Endothelial cell of umbilical vein (primary cell): ENCODE data around the gene RALA. TPM values are rescaled to one million over a fixed set of nuclear protein-coding genes. Genes with fewer than 3 reads are reported as not detected.
A peak's percentile ranks its signal among the peaks of the same experiment; 100 is the strongest.

Source experiments
- BruUV-seq: library from RNA; stranded (reverse); fragments of 400-500 nt; replicated peaks from 2 replicates; lab custom pipeline; 2021; lab: Mats Ljungman, UMichigan
- CTCF ChIA-PET: fragments of 300-600, 350-600 bp; sonication (Branson Sonifier 250); formaldehyde crosslinking; loops from one replicate; lab custom pipeline; 2021; ENCODE audit warnings: antibody characterized with exemption, inconsistent platforms; lab: Charles Lee
- POLR2A ChIA-PET: fragments of 300-600, 350-600 bp; sonication (Branson Sonifier 250); formaldehyde crosslinking; loops from one replicate; lab custom pipeline; 2021; ENCODE audit warnings: antibody characterized with exemption, inconsistent platforms; lab: Charles Lee
- DNase-seq: peaks from one replicate; pipeline ENCODE4 v3.0.0-alpha.2; 2011; ENCODE audit warnings: low read depth, low spot score
- FAIRE-seq: peaks from 2 replicates; lab custom pipeline; 2011; peaks lifted over from hg19 to GRCh38; lab: Jason Lieb, UNC
- H2AFZ ChIP-seq: 2 replicates; pipeline ENCODE4 v1.6.0; 2012; ENCODE audit warnings: low read depth, low read length, control low read depth, inconsistent platforms
- H3K27ac ChIP-seq: 2 replicates; pipeline ENCODE4 v1.5.1; 2011; ENCODE audit warnings: low read depth, mild to moderate bottlenecking, control low read depth, low read length, moderate library complexity; ENCODE audit not compliant: insufficient read depth
- H3K27me3 ChIP-seq, 2 experiments: 2 replicates each; pipeline versions ENCODE4 v1.6.0 to v1.6.1; 2011; ENCODE audit warnings: low read length in 2 of 2, mixed read lengths in 1 of 2; ENCODE audit not compliant: control insufficient read depth in 2 of 2, insufficient read depth in 2 of 2
- H3K36me3 ChIP-seq, 2 experiments: 2 replicates in 1 of 2; 3 replicates in 1 of 2; pipeline ENCODE4 v1.5.1; 2011; ENCODE audit warnings: low read length in 2 of 2, mild to moderate bottlenecking in 1 of 2, moderate library complexity in 1 of 2; ENCODE audit not compliant: control insufficient read depth in 2 of 2, insufficient read depth in 2 of 2; ENCODE audit errors: extremely low read depth in 1 of 2
- H3K4me1 ChIP-seq: 3 replicates; pipeline ENCODE4 v1.5.1; 2011; ENCODE audit warnings: mild to moderate bottlenecking, low read length; ENCODE audit not compliant: control insufficient read depth, insufficient read depth; ENCODE audit errors: extremely low read depth
- H3K4me2 ChIP-seq: 2 replicates; pipeline ENCODE4 v1.6.1; 2011; ENCODE audit warnings: low read length, control low read depth, mixed read lengths; ENCODE audit not compliant: insufficient read depth
- H3K4me3 ChIP-seq, 3 experiments: fragments of 200-600 bp in 1 of 3; sonication (generic), shearing (Covaris generic) in 1 of 3; replicated peaks in 1 of 3; 2 replicates each; pipeline ENCODE4 v1.5.1; 2011 to 2016; ENCODE audit warnings: control low read depth in 3 of 3, low read length in 3 of 3, mild to moderate bottlenecking in 2 of 3, inconsistent platforms in 1 of 3, low read depth in 1 of 3, moderate library complexity in 1 of 3; ENCODE audit not compliant: insufficient read depth in 1 of 3
- H3K79me2 ChIP-seq: 2 replicates; pipeline ENCODE4 v1.6.0; 2012; ENCODE audit warnings: low read length, inconsistent platforms; ENCODE audit not compliant: control insufficient read depth, insufficient read depth
- H3K9ac ChIP-seq: replicated peaks from 2 replicates; pipeline ENCODE3; 2011; ENCODE audit warnings: low read length, control low read depth; ENCODE audit not compliant: insufficient read depth; ENCODE audit errors: extremely low read depth
- H3K9me1 ChIP-seq: replicated peaks from 3 replicates; pipeline ENCODE4 v1.6.0; 2011; ENCODE audit warnings: mild to moderate bottlenecking, low read length; ENCODE audit not compliant: control insufficient read depth, insufficient read depth; ENCODE audit errors: extremely low read depth
- H3K9me3 ChIP-seq: replicated peaks from 2 replicates; pipeline ENCODE4 v1.5.1; 2012; ENCODE audit warnings: low read length, inconsistent platforms; ENCODE audit not compliant: control insufficient read depth, insufficient read depth
- H4K20me1 ChIP-seq: replicated peaks from 2 replicates; pipeline ENCODE3; 2011; ENCODE audit warnings: mild to moderate bottlenecking, low read length; ENCODE audit not compliant: control insufficient read depth, insufficient read depth; ENCODE audit errors: extremely low read depth
- CTCF ChIP-seq, 2 donors: IDR thresholded peaks; 1 replicate in 1 of 2; 2 replicates in 1 of 2; pipeline ENCODE4 v1.5.1; 2011; ENCODE audit warnings: low read length in 2 of 2, mild to moderate bottlenecking in 2 of 2, moderate library complexity in 2 of 2, control low read depth in 1 of 2, inconsistent platforms in 1 of 2, low read depth in 1 of 2; ENCODE audit not compliant: insufficient read depth in 1 of 2; ENCODE audit errors: extremely low read depth in 1 of 2
- EZH2 ChIP-seq: IDR thresholded peaks from 2 replicates; pipeline ENCODE4 v1.6.1; 2012; ENCODE audit warnings: borderline replicate concordance, low read depth, mild to moderate bottlenecking, moderate library complexity, low read length, inconsistent platforms; ENCODE audit not compliant: severe bottlenecking
- FOS ChIP-seq: IDR thresholded peaks from 2 replicates; pipeline ENCODE4 v1.6.1; 2011; ENCODE audit warnings: mild to moderate bottlenecking, low read length, moderate library complexity, borderline replicate concordance; ENCODE audit not compliant: insufficient read depth
- GATA2 ChIP-seq: IDR thresholded peaks from 2 replicates; pipeline ENCODE4 v1.7.0; 2011; ENCODE audit warnings: low read depth, mild to moderate bottlenecking, moderate library complexity, mixed read lengths, low read length; ENCODE audit not compliant: insufficient read length, insufficient read depth
- JUN ChIP-seq: IDR thresholded peaks from 2 replicates; pipeline ENCODE4 v1.6.1; 2011; ENCODE audit warnings: borderline replicate concordance, low read depth; ENCODE audit not compliant: insufficient read length, insufficient read depth
- MAX ChIP-seq: IDR thresholded peaks from 2 replicates; pipeline ENCODE4 v1.6.1; 2011; ENCODE audit not compliant: insufficient read depth, insufficient read length
- MYC ChIP-seq: IDR thresholded peaks from one replicate; pipeline ENCODE4 v1.6.1; 2011; ENCODE audit warnings: mild to moderate bottlenecking, low read depth, low read length
- POLR2A ChIP-seq: IDR thresholded peaks from 2 replicates; pipeline ENCODE4 v1.6.1; 2012; ENCODE audit warnings: low read depth, mild to moderate bottlenecking, control low read depth, low read length
- POLR2AphosphoS5 ChIP-seq: IDR thresholded peaks from 2 replicates; pipeline ENCODE4 v1.6.1; 2012; ENCODE audit warnings: low read depth, mild to moderate bottlenecking, control low read depth, low read length, moderate library complexity; ENCODE audit not compliant: insufficient read depth
- dilution Hi-C: fragments of 300-500 bp; cut with MboI; formaldehyde crosslinking; loops from one replicate; pipeline ENCODE4 v1.15.0; 2019; ENCODE audit warnings: low sequenced_read_pairs; ENCODE audit not compliant: extremely low pct_ligation_motif_present
- intact Hi-C: fragments of 100-400 bp; cut with micrococcal nuclease; formaldehyde crosslinking; loops from one replicate; pipeline ENCODE4 v1.10.0; 2022
- polyA plus RNA-seq, 4 experiments: library from polyadenylated mRNA; depleted of rRNA in 3 of 4; stranded (reverse) in 3 of 4; unstranded in 1 of 4; fragments of >200 nt; gene quantifications; 2 replicates each; pipeline versions ENCODE4 v1.2.1 to v1.2.3, GENCODE V29; 2011 to 2012; ENCODE audit warnings: missing spikeins in 1 of 4
- total RNA-seq: library from RNA; stranded (reverse); gene quantifications from 2 replicates; pipeline ENCODE4 v1.2.3, GENCODE V29; 2021

Gene RALA
- total and polyA plus RNA-seq, 2 donors (not counting 3 experiments of a cell fraction or from before 2014, with no cell fraction given): 91.1 to 191 TPM

GRCh38 chr7:39650676-39651075, 27.3 kb downstream of the RALA start:
- peaks cover 0 to 5% of the 10 kb centered on the region in 2 experiments for H3K36me3 ChIP-seq
- no peak overlapping the region for H3K4me3 ChIP-seq
- ChIA-PET POLR2A (no interaction called here), CTCF (interaction anchor here (1.0 to 3.6 kb wide), 6 partner anchors 9 to 70 kb away, joined by 3 to 18 read pairs (median 3); no protein-coding TSS in a partner anchor)
- no peaks in the 10 kb centered on the region for H3K27me3 ChIP-seq
- peaks cover 30% of the 10 kb centered on the region for H4K20me1 ChIP-seq
- dilution Hi-C loops: no loop called here
- H3K9ac ChIP-seq: no peak overlapping the region
- H3K9me3 ChIP-seq: no peaks in the 10 kb centered on the region
- H3K4me2 ChIP-seq: no peak overlapping the region
- no peak overlapping the region for H2AFZ ChIP-seq
- no TSS peak for BruUV-seq
- intact Hi-C loops: loop anchor here (2.0 kb wide), 1 partner anchor 70 kb away; no protein-coding TSS in a partner anchor
- DNase-seq: peak; percentile 26
- no peak overlapping the region for H3K27ac ChIP-seq
- peaks cover 10% of the 10 kb centered on the region for H3K4me1 ChIP-seq
- no peaks in the 10 kb centered on the region for H3K9me1 ChIP-seq
- TF ChIP-seq EZH2 (no peak), POLR2AphosphoS5 (peak; percentile 24)
- H3K79me2 ChIP-seq: peaks cover 96% of the 10 kb centered on the region
- FAIRE-seq: no peak

GRCh38 chr7:39651265-39651664, 27.9 kb downstream of the RALA start:
- no peak overlapping the region for H3K9ac ChIP-seq
- DNase-seq (no peak), FAIRE-seq (no peak)
- H2AFZ ChIP-seq: no peak overlapping the region
- intact Hi-C loops: loop anchor here (2.0 kb wide), 1 partner anchor 70 kb away; no protein-coding TSS in a partner anchor
- H3K9me1 ChIP-seq: no peaks in the 10 kb centered on the region
- H3K4me3 ChIP-seq: no peak overlapping the region
- H4K20me1 ChIP-seq: peaks cover 34% of the 10 kb centered on the region
- no peaks in the 10 kb centered on the region for H3K9me3 ChIP-seq
- ChIA-PET POLR2A (no interaction called here), CTCF (interaction anchor here (1.0 to 3.6 kb wide), 4 partner anchors 9 to 71 kb away, joined by 3 to 18 read pairs (median 4); no protein-coding TSS in a partner anchor)
- dilution Hi-C loops: no loop called here
- peaks cover 0 to 5% of the 10 kb centered on the region in 2 experiments for H3K36me3 ChIP-seq
- no peak overlapping the region for H3K4me2 ChIP-seq
- no peak overlapping the region for H3K27ac ChIP-seq
- H3K79me2 ChIP-seq: peaks cover 96% of the 10 kb centered on the region
- BruUV-seq: no TSS peak
- peaks cover 10% of the 10 kb centered on the region for H3K4me1 ChIP-seq
- H3K27me3 ChIP-seq: no peaks in the 10 kb centered on the region
- TF ChIP-seq CTCF (IDR thresholded peaks at IDR 0.05; ENCODE audit: extremely low read depth in 1 of 2, insufficient read depth in 1 of 2, low read depth in 1 of 2, low read length in 2 of 2) (no peak), FOS (no peak), MAX (no peak), MYC (no peak), EZH2 (no peak), JUN (no peak), GATA2 (no peak), POLR2A (no peak), POLR2AphosphoS5 (no peak)
